Measurements from ENCODE around the gene CAMTA1. TPM values are rescaled to one million over a fixed set of nuclear protein-coding genes. Genes with fewer than 3 reads are reported as not detected.

Gene CAMTA1
- polyA plus RNA-seq, 1 donor (not counting 4 experiments of a cell fraction or from before 2014, with no cell fraction given), result 51.4 TPM

GRCh38 chr1:7303554-7304317 is 518.5 kb downstream of the CAMTA1 start:
- DNase-seq (ENCODE audit: low read depth, low spot score) (no peak), FAIRE-seq (no peak)
- dilution Hi-C loops (cut with MboI; ENCODE audit: extremely low pct_ligation_motif_present, low sequenced_read_pairs), result no loop called here
- H3K36me3 ChIP-seq (ENCODE audit: control insufficient read depth in 2 of 2, extremely low read depth in 1 of 2, insufficient read depth in 2 of 2, low read length in 2 of 2), result no peaks in the 10 kb centered on the region
- no peak overlapping the region for H2AFZ ChIP-seq (ENCODE audit: control insufficient read depth, low read length)
- no peak overlapping the region for H3K4me3 ChIP-seq (ENCODE audit: control insufficient read depth in 2 of 3, extremely low read depth in 1 of 3, insufficient read depth in 2 of 3, low read depth in 1 of 3, low read length in 3 of 3)
- H3K9me1 ChIP-seq (ENCODE audit: control insufficient read depth, extremely low read depth, insufficient read depth, low read length), result no peaks in the 10 kb centered on the region
- H3K27ac ChIP-seq (ENCODE audit: control insufficient read depth, insufficient read depth, low read length), result no peak overlapping the region
- H3K4me2 ChIP-seq (ENCODE audit: control insufficient read depth, extremely low read depth, insufficient read depth, low read depth, low read length), result no peak overlapping the region
- H3K9ac ChIP-seq (ENCODE audit: control insufficient read depth, extremely low read depth, insufficient read depth, low read length), result no peak overlapping the region
- no peaks in the 10 kb centered on the region for H3K79me2 ChIP-seq (ENCODE audit: control insufficient read depth, insufficient read depth, low read length)
- peaks cover 19% of the 10 kb centered on the region for H3K4me1 ChIP-seq (ENCODE audit: control insufficient read depth, extremely low read depth, insufficient read depth, low read length)
- H3K9me3 ChIP-seq (ENCODE audit: control insufficient read depth, low read depth, low read length), result no peaks in the 10 kb centered on the region
- no peaks in the 10 kb centered on the region for H3K27me3 ChIP-seq (ENCODE audit: control insufficient read depth, extremely low read depth, insufficient read depth, low read length)
- TF ChIP-seq EZH2 (IDR thresholded peaks at IDR 0.05; ENCODE audit: low read length) (no peak), CTCF (optimal IDR thresholded peaks at IDR 0.05 in 1 of 3, IDR thresholded peaks at IDR 0.05 in 1 of 3, conservative IDR thresholded peaks at IDR 0.05 in 1 of 3; ENCODE audit: extremely low read depth in 1 of 3, insufficient read depth in 2 of 3, low read length in 3 of 3) (no peak)
- H4K20me1 ChIP-seq (ENCODE audit: control insufficient read depth, extremely low read depth, insufficient read depth, low read length), result no peaks in the 10 kb centered on the region

- Histone ChIP-seq H3K27me3 (ENCODE audit: control insufficient read depth, extremely low read depth, insufficient read depth, low read length) (no peaks in the 10 kb centered on the region), H3K27ac (ENCODE audit: control insufficient read depth, insufficient read depth, low read length) (no peak overlapping the region), H3K4me3 (ENCODE audit: control insufficient read depth in 2 of 3, extremely low read depth in 1 of 3, insufficient read depth in 2 of 3, low read depth in 1 of 3, low read length in 3 of 3) (no peak overlapping the region), H3K9ac (ENCODE audit: control insufficient read depth, extremely low read depth, insufficient read depth, low read length) (no peak overlapping the region), H4K20me1 (ENCODE audit: control insufficient read depth, extremely low read depth, insufficient read depth, low read length) (no peaks in the 10 kb centered on the region), H3K9me3 (ENCODE audit: control insufficient read depth, low read depth, low read length) (no peaks in the 10 kb centered on the region), H3K4me2 (ENCODE audit: control insufficient read depth, extremely low read depth, insufficient read depth, low read depth, low read length) (no peak overlapping the region), H3K79me2 (ENCODE audit: control insufficient read depth, insufficient read depth, low read length) (no peaks in the 10 kb centered on the region), H3K36me3 (ENCODE audit: control insufficient read depth in 2 of 2, extremely low read depth in 1 of 2, insufficient read depth in 2 of 2, low read length in 2 of 2) (no peaks in the 10 kb centered on the region), H3K9me1 (ENCODE audit: control insufficient read depth, extremely low read depth, insufficient read depth, low read length) (no peaks in the 10 kb centered on the region), H3K4me1 (ENCODE audit: control insufficient read depth, extremely low read depth, insufficient read depth, low read length) (peaks cover 2% of the 10 kb centered on the region), H2AFZ (ENCODE audit: control insufficient read depth, low read length) (no peak overlapping the region)
- dilution Hi-C loops (cut with MboI; ENCODE audit: extremely low pct_ligation_motif_present, low sequenced_read_pairs), result no loop called here
- TF ChIP-seq CTCF (optimal IDR thresholded peaks at IDR 0.05 in 1 of 3, IDR thresholded peaks at IDR 0.05 in 1 of 3, conservative IDR thresholded peaks at IDR 0.05 in 1 of 3; ENCODE audit: extremely low read depth in 1 of 3, insufficient read depth in 2 of 3, low read length in 3 of 3) (no peak), EZH2 (IDR thresholded peaks at IDR 0.05; ENCODE audit: low read length) (no peak)
- FAIRE-seq (no peak), DNase-seq (ENCODE audit: low read depth, low spot score) (no peak)
These were observed 527.9 kb downstream of the CAMTA1 start for GRCh38 chr1:7313081-7313546.

All from keratinocyte (primary cell).